CD4-positive, alpha-beta T cell treated with Interleukin-6 for 4 hours (primary cell): ENCODE data around the gene TEC.
A peak's percentile ranks its signal among the peaks of the same experiment; 100 is the strongest.
"Not testable (repeated sequence)": the region's sequence is repeated elsewhere in the genome, so short reads cannot be mapped to it uniquely, and the experiment has no call there.

Source experiments
- DNase-seq: peaks from one replicate; pipeline ENCODE4 v3.0.0-alpha.2; 2020; ENCODE audit warnings: mixed read lengths

Gene TEC

GRCh38 chr4:48268956-48269860, at the start of gene TEC:
Gene TEC, minus strand, starts transcription at chr4:48269838. Its CDS starts 41,224 bp downstream, at chr4:48228614.
- DNase-seq: peak; percentile 68

DNA sequence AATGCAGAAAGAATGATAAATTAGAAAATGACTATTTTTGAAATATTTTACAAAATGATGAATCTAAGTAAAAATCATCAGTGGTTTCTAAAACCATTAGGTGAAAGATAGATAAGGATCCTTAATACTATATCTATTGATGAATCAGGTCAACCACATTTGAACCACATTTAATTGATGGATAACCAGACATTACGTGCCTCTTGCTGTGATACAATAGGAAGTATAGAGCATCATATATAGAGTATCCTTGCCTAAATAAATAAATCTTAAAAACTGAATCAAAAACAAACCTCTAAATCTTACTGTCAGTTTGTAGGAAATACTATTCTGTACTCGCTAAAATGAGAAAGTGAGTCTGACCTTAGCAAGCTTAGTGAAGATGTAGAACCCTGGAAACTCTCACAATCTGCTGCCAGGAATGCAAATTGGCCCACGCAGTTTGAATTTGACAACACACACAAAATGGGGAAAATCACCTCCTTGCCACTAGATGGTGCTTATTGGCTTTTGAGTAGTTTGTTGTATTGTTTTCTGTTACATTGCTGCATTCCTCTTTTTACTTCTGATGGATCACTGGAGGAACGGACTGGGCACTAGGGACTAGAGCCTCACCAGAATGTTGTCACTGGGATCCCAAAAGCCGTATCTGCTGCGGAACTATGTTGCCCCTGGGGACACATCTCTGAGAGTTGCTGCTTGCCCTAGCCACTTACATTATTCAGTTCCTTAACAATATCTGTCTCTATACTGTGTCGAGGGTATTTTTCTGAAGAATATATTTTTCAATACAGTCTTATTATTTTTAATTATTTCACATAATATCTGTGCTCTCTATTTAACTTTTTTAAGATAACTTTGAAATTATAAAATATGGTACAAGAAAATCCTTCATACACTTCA, 46.3 kb upstream of the TEC start:
- peak; percentile 29 for DNase-seq

- not testable (repeated sequence) for DNase-seq
Observed at GRCh38 chr4:48314746-48315145, 45.1 kb upstream of the TEC start.

DNA sequence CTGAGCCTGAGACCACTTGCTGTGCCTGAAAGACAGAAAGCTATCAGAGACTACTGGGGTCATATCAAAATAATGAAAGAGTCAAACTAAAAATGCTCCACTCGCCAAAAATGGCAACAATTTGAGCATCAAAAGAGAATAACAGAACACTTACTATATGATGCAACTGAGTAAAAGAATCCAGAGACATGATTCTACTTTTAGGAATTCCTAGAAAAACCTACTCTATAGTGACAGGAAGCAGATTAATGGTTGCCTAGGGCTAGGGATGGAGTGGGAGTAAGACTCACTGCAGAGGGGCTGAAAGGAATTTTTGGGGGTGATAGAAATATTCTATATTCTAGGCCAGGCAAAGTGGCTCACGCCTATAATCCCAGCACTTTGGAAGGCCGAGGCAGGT, 42.3 kb upstream of the TEC start:
- DNase-seq: no peak

GRCh38 chr4:48308901-48309300, 39.3 kb upstream of the TEC start:
- DNase-seq: no peak

GRCh38 chr4:48307528-48307927, 37.9 kb upstream of the TEC start:
- no peak for DNase-seq

DNA sequence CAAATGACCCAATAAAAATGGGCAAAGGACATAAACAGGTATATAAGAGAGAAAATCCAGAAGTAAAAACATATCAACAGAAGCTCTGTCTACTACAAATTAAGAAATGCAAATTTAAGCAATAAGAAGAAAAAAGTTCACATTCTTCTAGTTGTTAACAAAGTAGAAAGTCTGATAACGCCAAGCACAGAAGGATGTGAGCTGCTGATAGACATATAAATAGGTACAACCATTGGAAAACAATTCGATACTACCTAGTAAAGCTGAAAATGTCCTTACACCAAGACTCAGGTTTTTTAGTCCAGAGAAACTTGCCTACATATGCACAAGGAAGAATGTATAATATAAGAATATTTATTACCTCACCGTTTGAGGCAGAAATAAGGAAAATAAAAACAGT, 35.9 kb upstream of the TEC start:
- DNase-seq: no peak

DNA sequence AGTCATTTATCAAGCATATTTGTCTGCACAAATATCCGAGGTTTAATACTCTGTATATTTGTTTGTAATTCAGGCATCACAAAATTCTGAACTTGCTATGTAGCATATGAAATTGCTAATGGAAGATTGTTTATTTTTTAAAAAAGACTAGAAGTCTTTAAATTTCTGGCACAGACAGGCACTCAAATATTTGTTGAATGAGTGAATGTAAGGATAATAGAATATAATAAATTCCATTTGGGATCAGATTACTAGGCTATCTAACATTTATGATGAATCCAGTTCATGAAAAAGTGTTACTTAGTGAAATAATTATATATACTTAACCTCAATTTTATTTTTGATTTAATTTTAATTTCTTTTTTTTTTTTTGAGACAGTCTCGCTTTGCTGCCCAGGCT, 30.4 kb upstream of the TEC start:
- no peak for DNase-seq

DNA sequence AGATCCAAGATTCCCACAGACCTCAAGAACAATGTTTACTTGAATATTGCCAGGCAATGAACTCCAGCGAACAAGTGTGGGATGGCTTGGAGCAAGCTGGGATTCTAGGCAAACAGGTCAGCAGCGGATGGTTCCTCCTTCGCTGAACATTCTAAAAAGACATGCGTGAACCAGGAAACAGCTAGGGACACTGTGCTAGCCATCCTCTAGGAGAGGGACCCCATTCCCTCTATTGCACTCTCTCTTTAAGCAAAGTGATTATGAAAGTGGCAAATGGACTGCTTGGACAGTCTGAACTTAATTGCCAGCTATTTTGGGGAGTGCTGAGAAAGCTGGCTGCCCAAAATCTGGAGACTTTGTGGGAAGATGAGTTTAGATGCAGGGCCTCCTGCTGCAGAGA, 29.9 kb upstream of the TEC start:
- DNase-seq: no peak

- DNase-seq: no peak
Observed at GRCh38 chr4:48297256-48297846, 27.7 kb upstream of the TEC start.

DNA sequence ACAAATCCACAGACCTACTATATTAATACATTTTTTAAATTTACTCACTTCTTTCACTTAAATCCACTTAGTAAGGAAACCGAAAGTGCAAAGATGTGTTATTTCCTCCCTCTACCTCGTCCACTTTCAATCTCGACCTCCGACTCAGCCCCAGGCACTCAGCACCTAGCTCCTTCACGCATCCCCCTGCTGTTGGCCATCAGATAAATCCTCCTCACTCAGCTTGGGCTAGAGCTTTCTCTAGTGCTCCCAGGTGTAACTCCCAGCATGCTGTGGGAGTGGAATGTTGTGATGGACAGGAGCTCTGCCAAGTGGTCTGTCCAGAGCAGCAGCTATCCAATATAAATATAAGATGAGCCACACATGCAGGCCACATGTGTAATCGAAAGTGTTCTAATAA, 26.7 kb upstream of the TEC start:
- DNase-seq: no peak

GRCh38 chr4:48295116-48295515, 25.5 kb upstream of the TEC start:
- DNase-seq: no peak

DNA sequence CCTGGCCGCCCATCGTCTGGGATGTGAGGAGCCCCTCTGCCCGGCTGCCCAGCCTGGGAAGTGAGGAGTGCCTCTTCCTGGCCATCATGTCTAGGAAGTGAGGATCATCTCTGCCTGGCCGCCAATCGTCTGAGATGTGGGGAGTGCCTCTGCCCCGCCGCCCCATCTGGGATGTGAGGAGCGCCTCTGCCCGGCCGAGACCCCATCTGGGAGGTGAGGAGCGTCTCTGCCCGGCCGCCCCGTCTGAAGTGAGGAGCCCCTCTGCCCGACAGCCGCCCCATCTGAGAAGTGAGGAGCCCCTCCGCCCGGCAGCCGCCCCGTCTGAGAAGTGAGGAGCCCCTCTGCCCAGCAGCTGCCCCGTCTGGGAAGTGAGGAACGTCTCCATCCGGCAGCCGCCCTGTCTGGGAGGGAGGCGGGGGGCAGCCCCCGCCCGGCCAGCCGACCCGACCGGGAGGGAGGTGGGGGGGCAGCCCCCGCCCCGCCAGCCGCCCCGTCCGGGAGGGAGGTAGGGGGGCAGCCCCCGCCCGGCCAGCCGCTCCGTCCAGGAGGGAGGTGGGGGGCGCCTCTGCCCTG, 22.7 kb upstream of the TEC start:
- not testable (repeated sequence) for DNase-seq

DNA sequence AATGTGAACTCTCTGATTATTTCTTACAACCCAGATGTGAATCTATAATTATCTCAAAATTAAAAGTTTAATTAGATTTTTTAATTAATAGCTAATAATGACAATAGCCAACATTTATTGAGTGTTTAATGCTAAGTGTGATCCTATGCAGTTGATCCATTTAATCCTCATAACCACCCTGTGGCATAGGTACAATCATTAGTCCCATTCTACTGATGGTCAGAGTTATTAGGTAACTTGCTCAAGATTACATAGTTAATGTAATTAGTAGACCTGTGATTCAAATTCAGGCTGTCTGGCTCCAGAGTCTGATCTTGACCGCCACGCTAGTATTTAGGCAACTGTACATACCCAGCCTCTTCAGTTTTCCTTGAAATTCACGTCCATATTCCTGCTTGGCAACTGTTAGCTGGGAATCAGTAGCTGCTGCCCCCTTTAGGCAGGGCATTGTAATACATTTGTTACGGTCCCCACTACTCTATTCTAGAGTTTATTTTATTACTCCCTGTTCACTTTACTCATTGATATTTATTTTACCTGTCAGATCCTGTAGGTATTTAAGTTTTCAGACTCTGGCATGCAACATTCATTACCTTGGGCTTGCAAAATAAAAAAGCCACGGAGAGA, 20.6 kb upstream of the TEC start:
- DNase-seq: peak; percentile 14

- not testable (repeated sequence) for DNase-seq
Observed at GRCh38 chr4:48286060-48286459, 16.4 kb upstream of the TEC start.

DNA sequence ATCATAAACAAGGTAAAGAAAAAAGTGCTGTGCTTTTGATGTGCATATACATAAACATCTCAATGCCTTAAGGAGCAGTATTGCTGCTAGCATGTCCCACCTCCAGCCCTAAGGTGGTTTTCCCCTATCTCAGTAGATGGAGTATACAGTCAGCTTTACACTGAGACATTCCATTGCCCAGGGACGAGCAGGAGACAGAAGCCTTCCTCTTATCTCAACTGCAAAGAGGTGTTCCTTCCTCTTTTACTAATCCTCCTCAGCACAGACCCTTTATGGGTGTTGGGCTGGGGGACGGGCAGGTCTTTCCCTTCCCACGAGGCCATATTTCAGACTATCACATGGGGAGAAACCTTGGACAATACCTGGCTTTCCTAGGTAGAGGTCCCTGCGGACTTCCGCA, 16.0 kb upstream of the TEC start:
- not testable (repeated sequence) for DNase-seq

- no peak for DNase-seq
Observed at GRCh38 chr4:48275686-48276085, 6.0 kb upstream of the TEC start.

GRCh38 chr4:48275247-48275646, 5.6 kb upstream of the TEC start:
- no peak for DNase-seq

GRCh38 chr4:48271626-48272025, 2.0 kb upstream of the TEC start:
- no peak for DNase-seq

DNA sequence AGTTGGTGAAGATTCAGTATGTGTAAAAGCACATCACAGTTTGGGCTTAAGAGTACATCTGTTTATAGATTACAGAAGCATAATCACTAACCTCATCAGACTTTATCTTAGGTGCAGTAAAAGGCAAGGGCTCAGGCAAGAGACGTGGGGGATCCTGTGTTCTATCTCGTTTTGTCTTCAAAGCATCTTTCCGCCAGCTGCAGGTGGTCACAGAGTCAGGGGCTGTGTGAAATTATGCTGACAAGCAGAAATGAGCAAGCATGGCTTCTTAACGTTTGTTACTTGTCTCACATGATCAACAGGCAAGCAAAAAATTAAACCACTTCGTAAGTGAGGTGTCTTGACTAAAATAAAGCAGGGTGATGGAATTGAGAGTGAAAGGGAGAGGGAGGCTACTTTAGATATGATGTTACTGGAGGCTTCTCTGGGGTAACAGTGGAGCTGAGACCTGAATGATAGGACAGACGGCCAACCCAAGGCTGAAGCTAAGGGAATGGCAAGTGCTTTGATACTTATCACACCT, 1.4 kb upstream of the TEC start:
- DNase-seq: no peak

GRCh38 chr4:48270523-48270897, 872 bp upstream of the TEC start:
- DNase-seq: no peak

- peak; percentile 91 for DNase-seq
Observed at GRCh38 chr4:48269861-48270522, 354 bp upstream of the TEC start.
